Activated CD4-positive, alpha-beta T cell treated with anti-CD3 and anti-CD28 coated beads for 1 hour (primary cell): Measurements from ENCODE around the gene TRMT11.
"Not testable (repeated sequence)": the region's sequence is repeated elsewhere in the genome, so short reads cannot be mapped to it uniquely, and the experiment has no call there.

ENCODE experiments used
- DNase-seq: peaks from one replicate; pipeline ENCODE4 v3.0.0-alpha.2; 2020

TRMT11 gene

GRCh38 chr6:125986301-125987025 is at the start of gene TRMT11:
Gene TRMT11 (plus strand): TSS chr6:125986540. CDS start chr6:125986551, 11 bp downstream.
- DNase-seq, result peak; percentile 68

- DNase-seq, result no peak
Measured at GRCh38 chr6:125939026-125939425, 47.3 kb upstream of the TRMT11 start.

GRCh38 chr6:125939791-125940190 is 46.5 kb upstream of the TRMT11 start:
- no peak for DNase-seq

GRCh38 chr6:125940247-125941041 is 45.9 kb upstream of the TRMT11 start:
- DNase-seq, result no peak

- DNase-seq, result no peak
Measured at GRCh38 chr6:125942672-125943527, 43.4 kb upstream of the TRMT11 start.

- no peak for DNase-seq
Measured at GRCh38 chr6:125943528-125944433, 42.6 kb upstream of the TRMT11 start.

- DNase-seq, result no peak
Measured at GRCh38 chr6:125944434-125944816, 41.9 kb upstream of the TRMT11 start.

GRCh38 chr6:125944896-125945295 is 41.4 kb upstream of the TRMT11 start:
- no peak for DNase-seq

GRCh38 chr6:125945378-125946141 is 40.8 kb upstream of the TRMT11 start:
- no peak for DNase-seq

GRCh38 chr6:125947615-125948014 is 38.7 kb upstream of the TRMT11 start:
- no peak for DNase-seq

GRCh38 chr6:125948455-125948854 is 37.9 kb upstream of the TRMT11 start:
- DNase-seq, result no peak

- DNase-seq, result no peak
Measured at GRCh38 chr6:125949069-125949468, 37.3 kb upstream of the TRMT11 start.

- no peak for DNase-seq
Measured at GRCh38 chr6:125950293-125950692, 36.0 kb upstream of the TRMT11 start.

GRCh38 chr6:125950716-125951115 is 35.6 kb upstream of the TRMT11 start:
- DNase-seq, result not testable (repeated sequence)

GRCh38 chr6:125951323-125951722 is 35.0 kb upstream of the TRMT11 start:
- no peak for DNase-seq

- DNase-seq, result no peak
Measured at GRCh38 chr6:125952764-125953501, 33.4 kb upstream of the TRMT11 start.

- no peak for DNase-seq
Measured at GRCh38 chr6:125953502-125953875, 32.9 kb upstream of the TRMT11 start.

- no peak for DNase-seq
Measured at GRCh38 chr6:125954735-125955339, 31.5 kb upstream of the TRMT11 start.

- DNase-seq, result no peak
Measured at GRCh38 chr6:125955973-125956372, 30.4 kb upstream of the TRMT11 start.
